ACC112 (cell line): Measurements from ENCODE around the gene SEZ6L2.

ENCODE experiments used
- H2AFZ ChIP-seq: fragments of 200-600 bp; sonication (generic); one replicate; pipeline ENCODE4 v1.6.0; 2017; ENCODE audit warnings: antibody characterized with exemption, low read length; ENCODE audit not compliant: unreplicated experiment
- H3K27ac ChIP-seq: fragments of 200-600 bp; sonication (generic); 2 replicates; pipeline ENCODE4 v1.5.1; 2014; ENCODE audit warnings: low read depth, mild to moderate bottlenecking, antibody characterized with exemption, low read length, moderate library complexity
- H3K27me3 ChIP-seq: fragments of 200-600 bp; sonication (generic); 2 replicates; pipeline ENCODE4 v1.6.1; 2014; ENCODE audit warnings: mild to moderate bottlenecking, antibody characterized with exemption, low read length, moderate library complexity, mixed read lengths; ENCODE audit not compliant: insufficient read depth
- H3K36me3 ChIP-seq: fragments of 200-600 bp; sonication (generic); 2 replicates; pipeline ENCODE4 v1.6.1; 2016; ENCODE audit warnings: mild to moderate bottlenecking, antibody characterized with exemption, low read length, moderate library complexity, mixed read lengths; ENCODE audit not compliant: insufficient read depth
- H3K4me1 ChIP-seq: fragments of 200-600 bp; sonication (generic); one replicate; pipeline ENCODE4 v1.6.1; 2016; ENCODE audit warnings: low read length, mixed read lengths; ENCODE audit not compliant: insufficient read depth, unreplicated experiment, control insufficient read depth
- H3K4me3 ChIP-seq: fragments of 200-600 bp; sonication (generic); 2 replicates; pipeline ENCODE4 v1.5.1; 2014; ENCODE audit warnings: mild to moderate bottlenecking, low read depth, low read length
- H3K79me2 ChIP-seq: fragments of 200-600 bp; sonication (generic); one replicate; pipeline ENCODE4 v1.6.0; 2016; ENCODE audit warnings: low read length; ENCODE audit not compliant: control insufficient read depth, unreplicated experiment, insufficient read depth

The SEZ6L2 gene

GRCh38 chr16:29922986-29923501, 23.7 kb upstream of the SEZ6L2 start:
- H3K36me3 ChIP-seq: peaks cover 6% of the 10 kb centered on the region; the same call in 1 of the 2 replicates
- peaks cover 12% of the 10 kb centered on the region for H3K4me1 ChIP-seq
- no peak overlapping the region for H3K27ac ChIP-seq
- no peak overlapping the region for H2AFZ ChIP-seq
- H3K79me2 ChIP-seq: peaks cover 34% of the 10 kb centered on the region
- H3K27me3 ChIP-seq: no peaks in the 10 kb centered on the region
- H3K4me3 ChIP-seq: no peak overlapping the region

- peaks cover 31% of the 10 kb centered on the region for H3K79me2 ChIP-seq
- H3K36me3 ChIP-seq: peaks cover 9% of the 10 kb centered on the region; the same call in 1 of the 2 replicates
- no peak overlapping the region for H3K27ac ChIP-seq
- no peak overlapping the region for H2AFZ ChIP-seq
- peaks cover 8% of the 10 kb centered on the region for H3K4me1 ChIP-seq
- H3K4me3 ChIP-seq: no peak overlapping the region
- no peaks in the 10 kb centered on the region for H3K27me3 ChIP-seq
Observed at GRCh38 chr16:29922326-29922725, 23.0 kb upstream of the SEZ6L2 start.

- Histone ChIP-seq H3K4me1 (peaks cover 3% of the 10 kb centered on the region), H3K79me2 (peaks cover 23% of the 10 kb centered on the region), H3K4me3 (no peak overlapping the region), H2AFZ (no peak overlapping the region), H3K27me3 (no peaks in the 10 kb centered on the region), H3K27ac (no peak overlapping the region), H3K36me3 (peaks cover 9% of the 10 kb centered on the region; the same call in 1 of the 2 replicates)
Observed at GRCh38 chr16:29921034-29921385, 21.7 kb upstream of the SEZ6L2 start.

GRCh38 chr16:29920288-29921033, 21.1 kb upstream of the SEZ6L2 start:
- H3K4me3 ChIP-seq: no peak overlapping the region
- no peak overlapping the region for H3K27ac ChIP-seq
- H3K36me3 ChIP-seq: peaks cover 9% of the 10 kb centered on the region; the same call in 1 of the 2 replicates
- peaks cover 19% of the 10 kb centered on the region for H3K79me2 ChIP-seq
- no peak overlapping the region for H2AFZ ChIP-seq
- no peaks in the 10 kb centered on the region for H3K27me3 ChIP-seq
- peaks cover 3% of the 10 kb centered on the region for H3K4me1 ChIP-seq

- H3K79me2 ChIP-seq: peaks cover 3% of the 10 kb centered on the region
- H3K4me3 ChIP-seq: no peak overlapping the region
- no peak overlapping the region for H3K27ac ChIP-seq
- peaks cover 6% of the 10 kb centered on the region; the same call in 1 of the 2 replicates for H3K36me3 ChIP-seq
- no peak overlapping the region for H2AFZ ChIP-seq
- H3K4me1 ChIP-seq: no peaks in the 10 kb centered on the region
- no peaks in the 10 kb centered on the region for H3K27me3 ChIP-seq
Observed at GRCh38 chr16:29916979-29917378, 17.6 kb upstream of the SEZ6L2 start.

GRCh38 chr16:29915590-29916247, 16.4 kb upstream of the SEZ6L2 start:
- Histone ChIP-seq H3K4me3 (no peak overlapping the region), H3K79me2 (peaks cover under 1% of the 10 kb centered on the region), H3K36me3 (peaks cover 4% of the 10 kb centered on the region; the same call in 1 of the 2 replicates), H3K4me1 (no peaks in the 10 kb centered on the region), H3K27me3 (no peaks in the 10 kb centered on the region), H3K27ac (peak overlapping the region; percentile 19; the same call in 1 of the 2 replicates), H2AFZ (no peak overlapping the region)

GRCh38 chr16:29913514-29913913, 14.2 kb upstream of the SEZ6L2 start:
- Histone ChIP-seq H3K27ac (no peak overlapping the region), H3K4me3 (no peak overlapping the region), H3K27me3 (no peaks in the 10 kb centered on the region), H2AFZ (no peak overlapping the region), H3K79me2 (no peaks in the 10 kb centered on the region), H3K4me1 (peaks cover 7% of the 10 kb centered on the region), H3K36me3 (peaks cover 4% of the 10 kb centered on the region; the same call in 1 of the 2 replicates)

- H2AFZ ChIP-seq: no peak overlapping the region
- H3K27ac ChIP-seq: no peak overlapping the region
- H3K79me2 ChIP-seq: no peaks in the 10 kb centered on the region
- H3K36me3 ChIP-seq: no peaks in the 10 kb centered on the region
- no peak overlapping the region for H3K4me3 ChIP-seq
- no peaks in the 10 kb centered on the region for H3K27me3 ChIP-seq
- peaks cover 7% of the 10 kb centered on the region for H3K4me1 ChIP-seq
Observed at GRCh38 chr16:29912087-29912486, 12.7 kb upstream of the SEZ6L2 start.

- H3K36me3 ChIP-seq: no peaks in the 10 kb centered on the region
- peaks cover 7% of the 10 kb centered on the region for H3K4me1 ChIP-seq
- H2AFZ ChIP-seq: no peak overlapping the region
- H3K27ac ChIP-seq: no peak overlapping the region
- no peaks in the 10 kb centered on the region for H3K79me2 ChIP-seq
- H3K4me3 ChIP-seq: no peak overlapping the region
- H3K27me3 ChIP-seq: no peaks in the 10 kb centered on the region
Observed at GRCh38 chr16:29911676-29912010, 12.3 kb upstream of the SEZ6L2 start.

- no peaks in the 10 kb centered on the region for H3K27me3 ChIP-seq
- no peaks in the 10 kb centered on the region for H3K36me3 ChIP-seq
- no peak overlapping the region for H2AFZ ChIP-seq
- no peak overlapping the region for H3K27ac ChIP-seq
- peaks cover 7% of the 10 kb centered on the region for H3K4me1 ChIP-seq
- H3K4me3 ChIP-seq: no peak overlapping the region
- H3K79me2 ChIP-seq: no peaks in the 10 kb centered on the region
Observed at GRCh38 chr16:29910819-29911675, 11.7 kb upstream of the SEZ6L2 start.
